NCI-H2107 (cell line): Measurements from ENCODE around the gene MSRB1.

Source experiments
- DNase-seq: peaks from one replicate; lab custom pipeline; 2025; lab: John Stamatoyannopoulos, UW

The MSRB1 gene

GRCh38 chr16:1942810-1943726 lies at the start of gene MSRB1:
MSRB1 (minus strand) TSS chr16:1943199; CDS start chr16:1943156, 43 bp downstream.
- DNase-seq: peak; percentile 93

GRCh38 chr16:1991948-1992703 lies 49.1 kb upstream of the MSRB1 start:
- no peak for DNase-seq

- no peak for DNase-seq
Observed at GRCh38 chr16:1991588-1991947, 48.6 kb upstream of the MSRB1 start.

- DNase-seq: no peak
Observed at GRCh38 chr16:1991135-1991551, 48.1 kb upstream of the MSRB1 start.

GRCh38 chr16:1990351-1991134 lies 47.5 kb upstream of the MSRB1 start:
- DNase-seq: no peak

- DNase-seq: no peak
Observed at GRCh38 chr16:1990101-1990350, 47.0 kb upstream of the MSRB1 start.

GRCh38 chr16:1989209-1990100 lies 46.5 kb upstream of the MSRB1 start, which contains the start of gene SYNGR3:
SYNGR3 (plus strand) TSS chr16:1989970; CDS start chr16:1990103, 133 bp downstream.
- no peak for DNase-seq

GRCh38 chr16:1987198-1987597 lies 44.2 kb upstream of the MSRB1 start:
- DNase-seq: no peak

- DNase-seq: no peak
Observed at GRCh38 chr16:1985466-1986150, 42.6 kb upstream of the MSRB1 start.

GRCh38 chr16:1984347-1985225 lies 41.6 kb upstream of the MSRB1 start:
- no peak for DNase-seq

GRCh38 chr16:1983544-1984346 lies 40.7 kb upstream of the MSRB1 start, which contains the start of gene GFER:
GFER (plus strand) TSS chr16:1984193; CDS start chr16:1984219, 26 bp downstream.
- DNase-seq: peak; percentile 41

- DNase-seq: no peak
Observed at GRCh38 chr16:1982991-1983543, 40.1 kb upstream of the MSRB1 start.

- no peak for DNase-seq
Observed at GRCh38 chr16:1982013-1982433, 39.0 kb upstream of the MSRB1 start.

GRCh38 chr16:1981398-1981836 lies 38.4 kb upstream of the MSRB1 start, which contains the start of gene NOXO1:
NOXO1 (minus strand) TSS chr16:1981469; CDS start chr16:1981179, 290 bp downstream.
- DNase-seq: no peak

GRCh38 chr16:1980770-1981087 lies 37.7 kb upstream of the MSRB1 start:
- no peak for DNase-seq

GRCh38 chr16:1980030-1980769 lies 37.2 kb upstream of the MSRB1 start:
- no peak for DNase-seq

- no peak for DNase-seq
Observed at GRCh38 chr16:1979271-1980029, 36.5 kb upstream of the MSRB1 start.
